Dedifferentiated amniotic fluid mesenchymal stem cell (primary cell): ENCODE results near the gene ALDH1A3.

ENCODE experiments used
- DNase-seq: peaks from one replicate; pipeline ENCODE4 v3.0.0-alpha.2; 2016; ENCODE audit errors: extremely low spot score

ALDH1A3 gene

DNA sequence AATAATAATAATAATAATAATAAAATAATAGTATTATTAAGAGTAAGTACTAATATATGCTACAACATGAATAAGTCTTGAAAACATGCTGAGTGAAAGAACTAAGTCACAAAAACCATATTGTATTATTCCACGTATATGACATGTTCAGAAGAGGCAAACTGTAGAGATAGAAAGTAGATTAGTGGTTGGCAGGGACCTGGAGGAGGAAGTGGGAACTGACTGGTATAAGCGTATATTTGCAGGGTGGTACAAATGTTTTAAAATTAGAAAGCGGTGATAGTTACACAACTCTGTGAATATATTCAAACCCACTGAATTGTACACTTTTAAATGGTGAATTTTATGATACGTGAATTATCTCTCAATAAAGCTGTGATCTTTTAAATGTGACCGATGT is 72.3 kb downstream of the ALDH1A3 start:
- DNase-seq, result no peak

GRCh38 chr15:100952566-100952965 is 72.9 kb downstream of the ALDH1A3 start:
- DNase-seq, result no peak

DNA sequence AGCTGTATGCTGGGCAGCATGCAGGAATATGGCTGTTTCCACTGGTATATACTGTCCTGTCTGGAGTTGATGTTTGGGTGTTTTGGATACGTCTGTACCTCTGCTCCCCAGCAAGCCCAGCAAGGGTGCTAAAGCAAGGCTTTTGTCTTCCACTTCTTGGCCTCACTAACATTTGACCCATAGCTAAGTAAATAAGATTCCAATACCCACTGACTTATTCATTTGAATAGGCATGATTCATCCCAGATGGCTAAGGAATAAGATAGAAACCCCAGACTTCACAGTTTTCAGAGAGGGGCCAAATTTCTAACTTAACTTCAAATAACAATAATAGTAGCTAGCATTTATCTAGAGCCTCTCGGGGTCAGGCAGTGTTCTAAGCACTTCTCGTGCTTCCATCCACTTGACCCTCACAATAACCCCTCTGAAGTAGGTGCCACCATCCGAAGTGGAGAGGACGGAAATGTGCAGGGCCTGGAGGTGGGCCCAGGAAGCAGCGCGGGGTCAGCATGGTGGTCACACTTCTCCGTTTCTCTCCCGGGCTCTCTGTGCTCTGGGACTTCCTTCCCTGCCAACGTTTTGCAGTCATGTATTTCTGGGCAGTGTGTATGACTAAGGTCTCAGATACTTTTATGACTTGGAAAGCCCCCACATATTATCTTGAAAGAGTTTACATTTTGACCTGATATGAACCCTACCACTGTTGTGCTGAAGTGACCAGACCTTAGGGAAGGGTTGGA is 78.9 kb downstream of the ALDH1A3 start:
- no peak for DNase-seq

- DNase-seq, result no peak
These were observed 79.7 kb downstream of the ALDH1A3 start for GRCh38 chr15:100959066-100960050.
